Right lobe of liver (tissue), 6 donors: Measurements from ENCODE around the gene IL1A. TPM values are rescaled to one million over a fixed set of nuclear protein-coding genes. Genes with fewer than 3 reads are reported as not detected.

Source experiments
- ATAC-seq, 4 donors: fragments of 200-7000 bp; cut with Tn5 transposase; one replicate each; pipeline ENCODE4 v1.9.1; 2020; ENCODE audit warnings: mild to moderate bottlenecking in 4 of 4, moderate library complexity in 4 of 4
- DNase-seq, 3 donors: peaks; one replicate each; pipeline ENCODE4 v3.0.0-alpha.2; 2020
- H3K27ac ChIP-seq, 3 donors: fragments of 200-600 bp; one replicate each; pipeline ENCODE4 v1.8.0; 2022
- H3K27me3 ChIP-seq, 2 donors: fragments of 200-600 bp; one replicate each; pipeline ENCODE4 v1.8.0; 2022
- H3K36me3 ChIP-seq, 4 donors: fragments of 200-600 bp; sonication (generic) in 1 of 4; one replicate each; pipeline versions ENCODE4 v1.5.1 to v1.8.0; 2017 to 2022; ENCODE audit warnings: control low read depth in 1 of 4
- H3K4me1 ChIP-seq, 4 donors: fragments of 200-600 bp; sonication (generic) in 1 of 4; one replicate each; pipeline versions ENCODE4 v1.5.1 to v1.8.0; 2017 to 2022; ENCODE audit warnings: control low read depth in 1 of 4
- H3K4me3 ChIP-seq, 3 donors: fragments of 200-600 bp; one replicate each; pipeline ENCODE4 v1.8.0; 2022
- H3K9me3 ChIP-seq, 4 donors: fragments of 200-600 bp; sonication (generic) in 1 of 4; one replicate each; pipeline versions ENCODE4 v1.5.1 to v1.8.0; 2017 to 2022; ENCODE audit warnings: control low read depth in 1 of 4
- POLR2A ChIP-seq: fragments of 450-650 bp; IDR thresholded peaks from one replicate; pipeline ENCODE4 v1.6.1; 2017; ENCODE audit warnings: antibody characterized with exemption, mild to moderate bottlenecking
- WGBS: methylation state at CpG from one replicate; pipeline ENCODE4 v1.1.6; 2018; ENCODE audit warnings: low coverage, low lambda C conversion rate; ENCODE audit not compliant: insufficient coverage; ENCODE audit errors: missing lambda C conversion rate; 5-methylcytosine and 5-hydroxymethylcytosine counted together
- intact Hi-C, 2 donors: fragments of 100-400 bp; cut with DNase I; formaldehyde crosslinking; loops; one replicate each; pipeline versions ENCODE4 v1.11.2 to v1.14.1; 2022
- total RNA-seq, 6 experiments: library from RNA; depleted of rRNA in 2 of 6; stranded (reverse); fragments of >200 nt in 2 of 6; fragmentation: NEBNext Ultra II Directional in 3 of 6; extraction: Animal tissue kit (Norgen Biotek cat#: 25700) in 3 of 6; gene quantifications; one replicate each; pipeline versions ENCODE4 v1.1.0 to v1.2.4, GENCODE V29; 2016 to 2023
- TF ChIP-seq, protein P1 (sequence below), 4 donors: fragments of 200-600 bp in 3 of 4; fragments of 450-650 bp in 1 of 4; IDR thresholded peaks; one replicate each; pipeline versions ENCODE4 v1.5.1 to v1.8.0; 2016 to 2022; ENCODE audit warnings: antibody characterized with exemption in 4 of 4, mild to moderate bottlenecking in 2 of 4
- donor health status: DM: no; HTN: yes; CAD: no.
- donor health status: DM: no; HTN: no; CAD: no.
- donor health status: DM: no; HTN: no; CAD: no.
- donor health status: DM: no; HTN: yes; CAD: no.
- donor health status: DM: no; HTN: yes; CAD: no.

The IL1A gene
- total RNA-seq, 6 experiments from 2014 or later, result not detected

DNA sequence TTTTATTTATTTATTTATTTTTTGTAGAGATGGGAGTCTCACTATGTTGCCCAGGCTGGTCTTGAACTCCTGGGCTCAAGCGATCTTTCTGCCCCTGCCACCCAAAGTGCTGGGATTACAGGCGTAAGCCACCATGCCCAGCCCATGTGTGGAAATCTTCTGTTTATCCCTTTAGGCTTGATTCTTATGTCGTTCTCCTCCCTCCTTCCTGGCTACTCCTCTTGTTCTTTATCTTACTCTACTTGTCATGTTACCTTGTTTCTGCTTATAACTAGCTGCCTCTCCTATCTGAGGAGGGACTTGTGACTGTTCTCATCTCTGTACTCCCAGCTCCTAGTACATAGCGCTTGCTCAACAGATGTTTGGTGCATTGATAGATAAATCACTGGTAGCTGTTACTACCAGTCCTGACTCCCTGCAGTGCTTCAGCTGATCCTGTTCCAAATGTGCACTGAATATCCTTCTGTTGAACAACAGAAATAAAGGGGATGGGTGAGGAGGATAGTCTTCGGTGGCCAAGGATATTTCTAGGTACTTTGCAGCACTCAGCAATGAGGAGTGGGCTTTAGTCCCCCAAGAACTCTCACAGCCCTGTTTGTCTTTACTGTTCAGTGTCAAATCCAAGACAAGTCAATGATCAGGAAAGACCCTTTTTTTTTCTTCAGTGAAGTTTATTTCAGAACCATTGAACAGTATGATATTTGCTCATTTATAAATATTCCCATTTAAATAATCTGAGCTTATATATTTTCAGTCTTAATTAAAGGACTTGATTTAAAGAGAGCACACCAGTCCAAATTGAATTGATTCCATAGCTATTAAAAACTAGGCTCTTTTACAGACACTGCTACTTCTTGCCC, 45.0 kb upstream of the IL1A start:
- H3K27ac ChIP-seq, result no peak overlapping the region
- H3K4me3 ChIP-seq, result no peak overlapping the region
- H3K27me3 ChIP-seq, result no peaks in the 10 kb centered on the region
- 83% methylated on average over 4 of the region's 5 CpGs for WGBS
- H3K4me1 ChIP-seq, result peaks cover 0 to 22% (median 8%) of the 10 kb centered on the region in 4 donors
- ATAC-seq (no peak), DNase-seq (no peak)
- no peak for TF ChIP-seq POLR2A
- TF ChIP-seq, protein P1, sequence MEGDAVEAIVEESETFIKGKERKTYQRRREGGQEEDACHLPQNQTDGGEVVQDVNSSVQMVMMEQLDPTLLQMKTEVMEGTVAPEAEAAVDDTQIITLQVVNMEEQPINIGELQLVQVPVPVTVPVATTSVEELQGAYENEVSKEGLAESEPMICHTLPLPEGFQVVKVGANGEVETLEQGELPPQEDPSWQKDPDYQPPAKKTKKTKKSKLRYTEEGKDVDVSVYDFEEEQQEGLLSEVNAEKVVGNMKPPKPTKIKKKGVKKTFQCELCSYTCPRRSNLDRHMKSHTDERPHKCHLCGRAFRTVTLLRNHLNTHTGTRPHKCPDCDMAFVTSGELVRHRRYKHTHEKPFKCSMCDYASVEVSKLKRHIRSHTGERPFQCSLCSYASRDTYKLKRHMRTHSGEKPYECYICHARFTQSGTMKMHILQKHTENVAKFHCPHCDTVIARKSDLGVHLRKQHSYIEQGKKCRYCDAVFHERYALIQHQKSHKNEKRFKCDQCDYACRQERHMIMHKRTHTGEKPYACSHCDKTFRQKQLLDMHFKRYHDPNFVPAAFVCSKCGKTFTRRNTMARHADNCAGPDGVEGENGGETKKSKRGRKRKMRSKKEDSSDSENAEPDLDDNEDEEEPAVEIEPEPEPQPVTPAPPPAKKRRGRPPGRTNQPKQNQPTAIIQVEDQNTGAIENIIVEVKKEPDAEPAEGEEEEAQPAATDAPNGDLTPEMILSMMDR (IDR thresholded peaks at IDR 0.05), result no peak
- H3K9me3 ChIP-seq, result no peaks in the 10 kb centered on the region
- H3K36me3 ChIP-seq, result no peaks in the 10 kb centered on the region
- intact Hi-C loops, result no loop called here

DNA sequence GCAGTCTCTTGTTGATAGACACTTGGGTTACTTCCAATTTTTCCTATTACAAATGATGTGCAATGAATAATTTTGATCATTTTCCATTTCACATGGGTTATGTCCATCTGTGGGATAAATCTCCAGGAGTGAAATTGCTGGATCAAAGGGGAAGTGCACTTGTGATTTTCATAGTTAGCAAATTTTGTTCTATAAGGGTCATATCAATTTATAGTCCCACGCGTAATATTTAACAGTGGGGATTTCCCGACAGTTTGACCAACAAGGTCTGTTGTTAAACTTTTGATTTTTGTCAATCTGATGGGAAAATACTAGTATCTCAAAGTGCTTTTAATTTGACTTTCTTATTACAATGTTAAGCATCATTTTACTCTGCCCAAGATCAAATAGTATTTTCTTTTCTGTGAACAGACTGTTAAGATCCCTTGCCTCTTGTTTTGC, 44.0 kb upstream of the IL1A start:
- no peak overlapping the region for H3K4me3 ChIP-seq
- WGBS, result 85% methylated on average over 3 of the region's 3 CpGs

DNA sequence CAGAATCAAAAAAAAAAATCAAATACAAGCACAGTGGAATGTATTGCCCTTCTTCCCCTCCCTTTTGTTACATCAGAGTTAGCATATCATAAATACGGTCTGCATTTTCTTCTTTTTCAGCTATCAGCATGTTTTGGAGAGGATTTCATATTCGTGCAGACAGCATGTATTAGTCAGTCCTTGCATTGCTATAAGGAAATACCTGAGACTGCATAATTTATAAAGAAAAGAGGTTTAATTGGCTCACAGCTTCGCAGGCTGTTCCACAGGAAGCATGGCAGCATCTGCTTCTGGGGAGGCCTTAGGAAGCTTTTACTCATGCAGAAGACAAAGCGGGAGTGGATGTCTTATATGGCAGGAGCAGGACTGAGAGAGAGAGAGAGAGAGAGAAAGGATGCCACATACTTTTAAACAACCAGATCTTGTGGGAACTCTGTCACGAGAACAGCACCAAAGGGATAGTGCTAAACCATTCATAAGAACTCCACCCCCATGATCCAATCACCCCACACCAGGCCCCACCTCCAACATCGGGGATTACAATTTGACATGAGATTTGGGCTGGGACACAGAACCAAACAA, 43.4 kb upstream of the IL1A start:
- no peak for TF ChIP-seq POLR2A
- TF ChIP-seq, protein P1 (IDR thresholded peaks at IDR 0.05), result no peak
- ATAC-seq, result no peak
- H3K9me3 ChIP-seq, result no peaks in the 10 kb centered on the region
- 89% methylated on average over 6 of the region's 6 CpGs for WGBS
- H3K4me3 ChIP-seq, result no peak overlapping the region
- H3K4me1 ChIP-seq, result peaks cover 0 to 22% (median 10%) of the 10 kb centered on the region in 4 donors
- no peaks in the 10 kb centered on the region for H3K27me3 ChIP-seq
- intact Hi-C loops, result no loop called here
- DNase-seq, result no peak
- H3K27ac ChIP-seq, result no peak overlapping the region
- no peaks in the 10 kb centered on the region for H3K36me3 ChIP-seq

More for the DNA sequence above, 44.0 kb upstream of the IL1A start:
- Histone ChIP-seq H3K27me3 (no peaks in the 10 kb centered on the region), H3K36me3 (no peaks in the 10 kb centered on the region), H3K4me1 (peaks cover 0 to 22% (median 10%) of the 10 kb centered on the region in 4 donors), H3K9me3 (no peaks in the 10 kb centered on the region), H3K27ac (no peak overlapping the region)
- no peak for DNase-seq
- no peak for ATAC-seq
- TF ChIP-seq, protein P1 (IDR thresholded peaks at IDR 0.05), result no peak
- TF ChIP-seq POLR2A, result no peak
- intact Hi-C loops, result no loop called here

DNA sequence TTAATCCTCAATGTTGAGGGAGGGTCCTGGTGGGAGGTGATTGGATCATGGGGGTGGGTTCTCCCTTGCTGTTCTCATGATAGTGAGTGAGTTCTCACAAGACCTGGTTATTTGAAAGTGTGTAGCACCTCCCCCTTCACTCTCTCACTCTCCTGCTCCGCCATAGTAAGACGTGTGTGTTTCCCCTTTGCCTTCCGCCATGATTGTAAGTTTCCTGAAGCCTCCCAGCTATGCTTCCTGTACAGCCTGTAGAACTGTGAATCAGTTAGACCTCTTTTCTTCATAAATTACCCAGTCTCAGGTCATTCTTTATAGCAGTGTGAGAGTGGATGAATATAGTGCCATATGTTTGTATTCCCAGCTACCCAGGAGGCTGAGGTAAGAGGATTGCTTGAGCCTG, 42.7 kb upstream of the IL1A start:
- WGBS, result 96% methylated on average over 3 of the region's 3 CpGs
- Histone ChIP-seq H3K4me3 (no peak overlapping the region), H3K36me3 (no peaks in the 10 kb centered on the region), H3K9me3 (no peaks in the 10 kb centered on the region), H3K27me3 (no peaks in the 10 kb centered on the region), H3K4me1 (peaks cover 0 to 22% (median 10%) of the 10 kb centered on the region in 4 donors), H3K27ac (no peak overlapping the region)
- intact Hi-C loops, result no loop called here
- no peak for DNase-seq
- no peak for TF ChIP-seq POLR2A
- TF ChIP-seq, protein P1 (IDR thresholded peaks at IDR 0.05), result no peak
- ATAC-seq, result no peak
